HL-60 (cell line): ENCODE data around the gene GABRB3.

Source experiments
- DNase-seq, 2 experiments: peaks; one replicate each; pipeline ENCODE4 v3.0.0-alpha.2; 2010 to 2020; ENCODE audit warnings: low read depth in 1 of 2, low spot score in 1 of 2
- H3K27ac ChIP-seq: fragments of 250-450 bp; sonication (Bioruptor Pico); replicated peaks from 2 replicates; pipeline ENCODE4 v1.5.1; 2020; ENCODE audit warnings: mild to moderate bottlenecking, moderate library complexity
- H3K27me3 ChIP-seq: fragments of 250-450 bp; sonication (Bioruptor Pico); 2 replicates; pipeline ENCODE4 v1.5.1; 2021; ENCODE audit warnings: mild to moderate bottlenecking, moderate library complexity; ENCODE audit not compliant: insufficient read depth, poor library complexity, severe bottlenecking
- H3K4me3 ChIP-seq: replicated peaks from 2 replicates; pipeline ENCODE4 v1.5.1; 2011; ENCODE audit warnings: mild to moderate bottlenecking, control low read depth, low read length; ENCODE audit not compliant: insufficient read depth
- GABPA ChIP-seq: IDR thresholded peaks from 2 replicates; pipeline ENCODE4 v1.6.1; 2012; ENCODE audit warnings: low read depth
- POLR2AphosphoS5 ChIP-seq: IDR thresholded peaks from 2 replicates; pipeline ENCODE4 v1.6.1; 2012; ENCODE audit warnings: low read depth
- SPI1 ChIP-seq: IDR thresholded peaks from 2 replicates; pipeline ENCODE4 v1.6.1; 2012; ENCODE audit warnings: low read depth, mild to moderate bottlenecking, borderline replicate concordance
- TF ChIP-seq, protein P1 (sequence below): IDR thresholded peaks from 2 replicates; pipeline ENCODE4 v1.6.1; 2012; ENCODE audit warnings: low read depth; ENCODE audit not compliant: insufficient replicate concordance
- TF ChIP-seq, protein P2 (sequence below): IDR thresholded peaks from one replicate; pipeline ENCODE4 v1.5.1; 2011; ENCODE audit warnings: low read length, control low read depth, inconsistent platforms; ENCODE audit not compliant: insufficient read depth

The GABRB3 gene

GRCh38 chr15:26771168-26771567 lies 1.7 kb downstream of the GABRB3 start:
- Histone ChIP-seq H3K4me3 (no peak overlapping the region), H3K27ac (no peak overlapping the region), H3K27me3 (peaks cover 12% of the 10 kb centered on the region)
- no peak for DNase-seq
- TF ChIP-seq, protein P1, sequence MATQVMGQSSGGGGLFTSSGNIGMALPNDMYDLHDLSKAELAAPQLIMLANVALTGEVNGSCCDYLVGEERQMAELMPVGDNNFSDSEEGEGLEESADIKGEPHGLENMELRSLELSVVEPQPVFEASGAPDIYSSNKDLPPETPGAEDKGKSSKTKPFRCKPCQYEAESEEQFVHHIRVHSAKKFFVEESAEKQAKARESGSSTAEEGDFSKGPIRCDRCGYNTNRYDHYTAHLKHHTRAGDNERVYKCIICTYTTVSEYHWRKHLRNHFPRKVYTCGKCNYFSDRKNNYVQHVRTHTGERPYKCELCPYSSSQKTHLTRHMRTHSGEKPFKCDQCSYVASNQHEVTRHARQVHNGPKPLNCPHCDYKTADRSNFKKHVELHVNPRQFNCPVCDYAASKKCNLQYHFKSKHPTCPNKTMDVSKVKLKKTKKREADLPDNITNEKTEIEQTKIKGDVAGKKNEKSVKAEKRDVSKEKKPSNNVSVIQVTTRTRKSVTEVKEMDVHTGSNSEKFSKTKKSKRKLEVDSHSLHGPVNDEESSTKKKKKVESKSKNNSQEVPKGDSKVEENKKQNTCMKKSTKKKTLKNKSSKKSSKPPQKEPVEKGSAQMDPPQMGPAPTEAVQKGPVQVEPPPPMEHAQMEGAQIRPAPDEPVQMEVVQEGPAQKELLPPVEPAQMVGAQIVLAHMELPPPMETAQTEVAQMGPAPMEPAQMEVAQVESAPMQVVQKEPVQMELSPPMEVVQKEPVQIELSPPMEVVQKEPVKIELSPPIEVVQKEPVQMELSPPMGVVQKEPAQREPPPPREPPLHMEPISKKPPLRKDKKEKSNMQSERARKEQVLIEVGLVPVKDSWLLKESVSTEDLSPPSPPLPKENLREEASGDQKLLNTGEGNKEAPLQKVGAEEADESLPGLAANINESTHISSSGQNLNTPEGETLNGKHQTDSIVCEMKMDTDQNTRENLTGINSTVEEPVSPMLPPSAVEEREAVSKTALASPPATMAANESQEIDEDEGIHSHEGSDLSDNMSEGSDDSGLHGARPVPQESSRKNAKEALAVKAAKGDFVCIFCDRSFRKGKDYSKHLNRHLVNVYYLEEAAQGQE: no peak

- Histone ChIP-seq H3K27ac (no peak overlapping the region), H3K4me3 (no peak overlapping the region), H3K27me3 (peaks cover 12% of the 10 kb centered on the region)
- no peak for TF ChIP-seq SPI1
- TF ChIP-seq, protein P2, sequence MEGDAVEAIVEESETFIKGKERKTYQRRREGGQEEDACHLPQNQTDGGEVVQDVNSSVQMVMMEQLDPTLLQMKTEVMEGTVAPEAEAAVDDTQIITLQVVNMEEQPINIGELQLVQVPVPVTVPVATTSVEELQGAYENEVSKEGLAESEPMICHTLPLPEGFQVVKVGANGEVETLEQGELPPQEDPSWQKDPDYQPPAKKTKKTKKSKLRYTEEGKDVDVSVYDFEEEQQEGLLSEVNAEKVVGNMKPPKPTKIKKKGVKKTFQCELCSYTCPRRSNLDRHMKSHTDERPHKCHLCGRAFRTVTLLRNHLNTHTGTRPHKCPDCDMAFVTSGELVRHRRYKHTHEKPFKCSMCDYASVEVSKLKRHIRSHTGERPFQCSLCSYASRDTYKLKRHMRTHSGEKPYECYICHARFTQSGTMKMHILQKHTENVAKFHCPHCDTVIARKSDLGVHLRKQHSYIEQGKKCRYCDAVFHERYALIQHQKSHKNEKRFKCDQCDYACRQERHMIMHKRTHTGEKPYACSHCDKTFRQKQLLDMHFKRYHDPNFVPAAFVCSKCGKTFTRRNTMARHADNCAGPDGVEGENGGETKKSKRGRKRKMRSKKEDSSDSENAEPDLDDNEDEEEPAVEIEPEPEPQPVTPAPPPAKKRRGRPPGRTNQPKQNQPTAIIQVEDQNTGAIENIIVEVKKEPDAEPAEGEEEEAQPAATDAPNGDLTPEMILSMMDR: no peak
- TF ChIP-seq POLR2AphosphoS5: no peak
- TF ChIP-seq GABPA: no peak
- TF ChIP-seq, protein P1: no peak
- DNase-seq: no peak
These were observed 5.6 kb downstream of the GABRB3 start for GRCh38 chr15:26767169-26767670.

- DNase-seq: no peak
- no peak overlapping the region for H3K27ac ChIP-seq
- no peak overlapping the region for H3K4me3 ChIP-seq
- peaks cover 6% of the 10 kb centered on the region for H3K27me3 ChIP-seq
- TF ChIP-seq, protein P2: no peak
- TF ChIP-seq SPI1: no peak
- TF ChIP-seq POLR2AphosphoS5: no peak
- TF ChIP-seq GABPA: no peak
- TF ChIP-seq, protein P1: no peak
These were observed 6.6 kb downstream of the GABRB3 start for GRCh38 chr15:26766262-26766661.

GRCh38 chr15:26759986-26760385 lies 12.9 kb downstream of the GABRB3 start:
- H3K27ac ChIP-seq: no peak overlapping the region
- TF ChIP-seq, protein P1: no peak
- TF ChIP-seq SPI1 (no peak), POLR2AphosphoS5 (no peak), GABPA (no peak)
- TF ChIP-seq, protein P2: no peak
- DNase-seq: no peak
- H3K27me3 ChIP-seq: no peaks in the 10 kb centered on the region
- H3K4me3 ChIP-seq: no peak overlapping the region
